Panc1 (cell line): ENCODE data around the gene PLIN4. TPM values are rescaled to one million over a fixed set of nuclear protein-coding genes. Genes with fewer than 3 reads are reported as not detected.

Experiments used
- ATAC-seq: fragments of 200-7000 bp; cut with Tn5 transposase; 2 replicates; pipeline ENCODE4 v1.9.1; 2020; ENCODE audit warnings: mild to moderate bottlenecking, moderate library complexity
- BruUV-seq: library from RNA; stranded (reverse); fragments of 400-500 nt; replicated peaks from 2 replicates; lab custom pipeline; 2021; lab: Mats Ljungman, UMichigan
- CTCF ChIA-PET: fragments of 300-600 bp; sonication (Branson Sonifier 250); formaldehyde crosslinking; loops from one replicate; lab custom pipeline; 2022; ENCODE audit warnings: antibody characterized with exemption; lab: Charles Lee
- POLR2A ChIA-PET: fragments of 300-600 bp; sonication (Branson Sonifier 250); formaldehyde crosslinking; loops from one replicate; lab custom pipeline; 2022; ENCODE audit warnings: antibody characterized with exemption; lab: Charles Lee
- DNase-seq: peaks from one replicate; pipeline ENCODE4 v3.0.0-alpha.2; 2010; ENCODE audit warnings: low read depth, low spot score
- H3K27ac ChIP-seq: 2 replicates; pipeline ENCODE4 v1.5.1; 2011; ENCODE audit warnings: mild to moderate bottlenecking, low read length, inconsistent platforms
- H3K27me3 ChIP-seq: fragments of 200-500 bp; sonication (Bioruptor generic); 2 replicates; pipeline ENCODE4 v1.6.0; 2014; ENCODE audit warnings: low read length, inconsistent platforms; ENCODE audit not compliant: control insufficient read depth, insufficient read depth
- H3K36me3 ChIP-seq: fragments of 200-500 bp; sonication (Bioruptor generic); 2 replicates; pipeline ENCODE4 v1.5.1; 2014; ENCODE audit warnings: inconsistent platforms, mild to moderate bottlenecking, low read length, moderate library complexity; ENCODE audit not compliant: control insufficient read depth, insufficient read depth
- H3K4me1 ChIP-seq: 2 replicates; pipeline ENCODE4 v1.5.1; 2011; ENCODE audit warnings: inconsistent platforms, mild to moderate bottlenecking, low read length, moderate library complexity; ENCODE audit not compliant: control insufficient read depth, insufficient read depth
- H3K4me3 ChIP-seq, 2 experiments: 2 replicates each; pipeline ENCODE4 v1.5.1; 2011 to 2012; ENCODE audit warnings: low read depth in 2 of 2, low read length in 2 of 2, mild to moderate bottlenecking in 2 of 2, inconsistent platforms in 1 of 2, moderate library complexity in 1 of 2
- H3K9me3 ChIP-seq: fragments of 200-500 bp; sonication (Bioruptor generic); 2 replicates; pipeline ENCODE4 v1.5.1; 2014; ENCODE audit warnings: low read depth, mild to moderate bottlenecking, inconsistent platforms, low read length, moderate library complexity; ENCODE audit not compliant: control insufficient read depth, insufficient read depth
- POLR2AphosphoS5 ChIP-seq: IDR thresholded peaks from 2 replicates; pipeline ENCODE4 v1.6.1; 2012; ENCODE audit warnings: mild to moderate bottlenecking, low read depth, low read length, moderate library complexity
- SIN3A ChIP-seq: IDR thresholded peaks from 2 replicates; pipeline ENCODE4 v1.6.1; 2012; ENCODE audit warnings: low read depth, mild to moderate bottlenecking, low read length, moderate library complexity, borderline replicate concordance; ENCODE audit not compliant: insufficient read depth
- TCF7L2 ChIP-seq: IDR thresholded peaks from 2 replicates; pipeline ENCODE4 v1.6.1; 2011; ENCODE audit warnings: mild to moderate bottlenecking, low read depth, low read length, inconsistent platforms
- in situ Hi-C: cut with HindIII; loops from 2 replicates; pipeline ENCODE4 v1.10.0; 2016; ENCODE audit warnings: low sequenced_read_pairs, low pct_unique_long_range_greater_than_20kb
- intact Hi-C: fragments of 100-400 bp; cut with micrococcal nuclease; formaldehyde crosslinking; loops from one replicate; pipeline ENCODE4 v1.10.0; 2022; ENCODE audit not compliant: unreplicated experiment
- total RNA-seq: library from RNA; stranded (reverse); gene quantifications from one replicate; pipeline ENCODE4 v1.2.1, GENCODE V29; 2021; ENCODE audit not compliant: unreplicated experiment
- TF ChIP-seq, protein P1 (sequence below): fragments of 450-650 bp; IDR thresholded peaks from 2 replicates; pipeline ENCODE4 v1.5.1; 2017; ENCODE audit warnings: mild to moderate bottlenecking
- TF ChIP-seq, protein P2 (sequence below), 2 experiments: IDR thresholded peaks; 2 replicates each; pipeline ENCODE4 v1.6.1; 2011 to 2012; ENCODE audit warnings: low read depth in 2 of 2, control low read depth in 1 of 2, low read length in 1 of 2, mild to moderate bottlenecking in 1 of 2, moderate library complexity in 1 of 2; ENCODE audit not compliant: insufficient read depth in 1 of 2

Gene PLIN4
- total RNA-seq, 1 experiment from 2014 or later, result 10.2 TPM

DNA sequence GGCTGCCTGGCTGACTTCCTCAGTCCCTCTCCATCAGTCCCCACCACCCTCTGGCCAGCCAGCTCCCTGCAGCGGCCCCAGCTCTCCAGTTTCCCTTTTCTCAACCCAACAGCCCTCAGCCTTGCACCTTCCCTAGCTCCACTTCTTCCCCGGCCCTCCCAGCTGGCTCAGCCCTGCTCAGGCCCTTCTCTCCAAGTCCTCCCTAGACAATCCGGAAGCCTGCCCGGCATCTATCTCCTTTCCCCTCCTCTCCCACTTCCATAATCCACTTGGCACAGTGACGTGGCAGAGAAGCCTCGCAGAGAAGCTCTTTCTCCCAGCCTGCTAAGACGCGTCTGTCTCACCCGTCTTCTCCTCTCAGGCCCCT, 61.8 kb downstream of the PLIN4 start:
- H3K4me3 ChIP-seq, result peak overlapping the region; percentile 61 to 76
- in situ Hi-C loops, result no loop called here
- no peaks in the 10 kb centered on the region for H3K36me3 ChIP-seq
- H3K27ac ChIP-seq, result peak overlapping the region; percentile 73
- no peaks in the 10 kb centered on the region for H3K27me3 ChIP-seq
- TF ChIP-seq, protein P1, sequence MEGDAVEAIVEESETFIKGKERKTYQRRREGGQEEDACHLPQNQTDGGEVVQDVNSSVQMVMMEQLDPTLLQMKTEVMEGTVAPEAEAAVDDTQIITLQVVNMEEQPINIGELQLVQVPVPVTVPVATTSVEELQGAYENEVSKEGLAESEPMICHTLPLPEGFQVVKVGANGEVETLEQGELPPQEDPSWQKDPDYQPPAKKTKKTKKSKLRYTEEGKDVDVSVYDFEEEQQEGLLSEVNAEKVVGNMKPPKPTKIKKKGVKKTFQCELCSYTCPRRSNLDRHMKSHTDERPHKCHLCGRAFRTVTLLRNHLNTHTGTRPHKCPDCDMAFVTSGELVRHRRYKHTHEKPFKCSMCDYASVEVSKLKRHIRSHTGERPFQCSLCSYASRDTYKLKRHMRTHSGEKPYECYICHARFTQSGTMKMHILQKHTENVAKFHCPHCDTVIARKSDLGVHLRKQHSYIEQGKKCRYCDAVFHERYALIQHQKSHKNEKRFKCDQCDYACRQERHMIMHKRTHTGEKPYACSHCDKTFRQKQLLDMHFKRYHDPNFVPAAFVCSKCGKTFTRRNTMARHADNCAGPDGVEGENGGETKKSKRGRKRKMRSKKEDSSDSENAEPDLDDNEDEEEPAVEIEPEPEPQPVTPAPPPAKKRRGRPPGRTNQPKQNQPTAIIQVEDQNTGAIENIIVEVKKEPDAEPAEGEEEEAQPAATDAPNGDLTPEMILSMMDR, result no peak
- no peak for TF ChIP-seq POLR2AphosphoS5
- no peak for TF ChIP-seq TCF7L2
- TF ChIP-seq, protein P2, sequence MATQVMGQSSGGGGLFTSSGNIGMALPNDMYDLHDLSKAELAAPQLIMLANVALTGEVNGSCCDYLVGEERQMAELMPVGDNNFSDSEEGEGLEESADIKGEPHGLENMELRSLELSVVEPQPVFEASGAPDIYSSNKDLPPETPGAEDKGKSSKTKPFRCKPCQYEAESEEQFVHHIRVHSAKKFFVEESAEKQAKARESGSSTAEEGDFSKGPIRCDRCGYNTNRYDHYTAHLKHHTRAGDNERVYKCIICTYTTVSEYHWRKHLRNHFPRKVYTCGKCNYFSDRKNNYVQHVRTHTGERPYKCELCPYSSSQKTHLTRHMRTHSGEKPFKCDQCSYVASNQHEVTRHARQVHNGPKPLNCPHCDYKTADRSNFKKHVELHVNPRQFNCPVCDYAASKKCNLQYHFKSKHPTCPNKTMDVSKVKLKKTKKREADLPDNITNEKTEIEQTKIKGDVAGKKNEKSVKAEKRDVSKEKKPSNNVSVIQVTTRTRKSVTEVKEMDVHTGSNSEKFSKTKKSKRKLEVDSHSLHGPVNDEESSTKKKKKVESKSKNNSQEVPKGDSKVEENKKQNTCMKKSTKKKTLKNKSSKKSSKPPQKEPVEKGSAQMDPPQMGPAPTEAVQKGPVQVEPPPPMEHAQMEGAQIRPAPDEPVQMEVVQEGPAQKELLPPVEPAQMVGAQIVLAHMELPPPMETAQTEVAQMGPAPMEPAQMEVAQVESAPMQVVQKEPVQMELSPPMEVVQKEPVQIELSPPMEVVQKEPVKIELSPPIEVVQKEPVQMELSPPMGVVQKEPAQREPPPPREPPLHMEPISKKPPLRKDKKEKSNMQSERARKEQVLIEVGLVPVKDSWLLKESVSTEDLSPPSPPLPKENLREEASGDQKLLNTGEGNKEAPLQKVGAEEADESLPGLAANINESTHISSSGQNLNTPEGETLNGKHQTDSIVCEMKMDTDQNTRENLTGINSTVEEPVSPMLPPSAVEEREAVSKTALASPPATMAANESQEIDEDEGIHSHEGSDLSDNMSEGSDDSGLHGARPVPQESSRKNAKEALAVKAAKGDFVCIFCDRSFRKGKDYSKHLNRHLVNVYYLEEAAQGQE (IDR thresholded peaks at IDR 0.05; ENCODE audit: insufficient read depth in 1 of 2, low read depth in 2 of 2, low read length in 1 of 2), result no peak
- no peak for TF ChIP-seq SIN3A
- peak; percentile 7; the same call in 1 of the 2 replicates for ATAC-seq
- BruUV-seq, result no TSS peak
- CTCF ChIA-PET, result interaction anchor here (0.8 kb wide), 1 partner anchor 96 kb away, joined by 7 read pairs; no protein-coding TSS in a partner anchor
- no peak for DNase-seq
- POLR2A ChIA-PET, result interaction anchor here (0.6 kb wide), 1 partner anchor 500 kb away, joined by 11 read pairs; no protein-coding TSS in a partner anchor
- no peaks in the 10 kb centered on the region for H3K4me1 ChIP-seq
- no peaks in the 10 kb centered on the region for H3K9me3 ChIP-seq
- intact Hi-C loops, result no loop called here

- BruUV-seq, result no TSS peak
- Histone ChIP-seq H3K4me1 (no peaks in the 10 kb centered on the region), H3K4me3 (peak overlapping the region; percentile 61 to 76; a peak in 3 of 4 replicates), H3K27me3 (no peaks in the 10 kb centered on the region), H3K9me3 (no peaks in the 10 kb centered on the region), H3K36me3 (no peaks in the 10 kb centered on the region), H3K27ac (no peak overlapping the region)
- ChIA-PET CTCF (interaction anchor here (0.8 kb wide), 1 partner anchor 96 kb away, joined by 7 read pairs; no protein-coding TSS in a partner anchor), POLR2A (no interaction called here)
- intact Hi-C loops, result no loop called here
- TF ChIP-seq, protein P1, result no peak
- TF ChIP-seq POLR2AphosphoS5 (no peak), SIN3A (no peak), TCF7L2 (no peak)
- TF ChIP-seq, protein P2 (IDR thresholded peaks at IDR 0.05; ENCODE audit: insufficient read depth in 1 of 2, low read depth in 2 of 2, low read length in 1 of 2), result no peak
- in situ Hi-C loops, result no loop called here
- DNase-seq, result no peak
- ATAC-seq, result no peak
These were observed 62.4 kb downstream of the PLIN4 start for GRCh38 chr19:4455719-4456475.
